Measurements from ENCODE around the gene LUC7L2. TPM values are rescaled to one million over a fixed set of nuclear protein-coding genes. Genes with fewer than 3 reads are reported as not detected.

LUC7L2 gene
- total and polyA plus RNA-seq, 2 donors (not counting 1 experiment from before 2014, with no cell fraction given), result 26.5 to 142 TPM

GRCh38 chr7:139394540-139394939 is 34.8 kb downstream of the LUC7L2 start:
- Mint-ChIP-seq H3K9me3 (ENCODE audit: insufficient read depth) (no peaks in the 10 kb centered on the region), H3K27me3 (no peaks in the 10 kb centered on the region), H3K4me1 (peaks cover 8% of the 10 kb centered on the region), H3K27ac (no peak overlapping the region), H3K4me3 (no peak overlapping the region)
- H3K79me2 ChIP-seq (ENCODE audit: control insufficient read depth, insufficient read depth, low read length), result peaks cover 76% of the 10 kb centered on the region
- peaks cover 63% of the 10 kb centered on the region for H4K20me1 ChIP-seq (ENCODE audit: control insufficient read depth, insufficient read depth, low read length, poor library complexity, severe bottlenecking)
- no peak overlapping the region for H3K4me2 ChIP-seq (replicated peaks; ENCODE audit: low read depth, low read length, poor library complexity, severe bottlenecking)
- H3K27ac ChIP-seq (ENCODE audit: low read length in 2 of 2), result no peak overlapping the region
- ATAC-seq (ENCODE audit: low read depth) (no peak), DNase-seq (no peak)
- POLR2A ChIA-PET, result no interaction called here
- no peaks in the 10 kb centered on the region for H3K4me1 ChIP-seq (ENCODE audit: control insufficient read depth in 2 of 2, insufficient read depth in 2 of 2, low read length in 2 of 2)
- peaks cover 9 to 44% of the 10 kb centered on the region in 2 experiments for H3K36me3 ChIP-seq (replicated peaks in 1 of 2; ENCODE audit: control extremely low read depth in 1 of 2, control insufficient read depth in 1 of 2, extremely low read depth in 1 of 2, insufficient read depth in 2 of 2, low read length in 1 of 2)
- intact Hi-C loops (cut with micrococcal nuclease), result no loop called here
- H2AFZ ChIP-seq (ENCODE audit: insufficient read depth, low read depth, low read length, poor library complexity, severe bottlenecking), result no peak overlapping the region
- H3K4me3 ChIP-seq (ENCODE audit: control extremely low read depth in 1 of 5, extremely low read depth in 1 of 5, insufficient read depth in 1 of 5, low read depth in 2 of 5, low read length in 4 of 5), result no peak overlapping the region
- TF ChIP-seq EZH2 (IDR thresholded peaks at IDR 0.05; ENCODE audit: borderline replicate concordance, insufficient read depth, low read depth, low read length, poor library complexity, severe bottlenecking) (no peak), CTCF (IDR thresholded peaks at IDR 0.05) (no peak)
- no peaks in the 10 kb centered on the region for H3K9me3 ChIP-seq (ENCODE audit: control extremely low read depth in 1 of 3, control insufficient read depth in 2 of 3, insufficient read depth in 1 of 3, low read length in 2 of 3)
- 90% methylated on average over 2 of the region's 3 CpGs for WGBS (ENCODE audit: insufficient coverage)
- no peak overlapping the region for H3K9ac ChIP-seq (ENCODE audit: low read length)
- H3K27me3 ChIP-seq (replicated peaks in 1 of 4; ENCODE audit: control extremely low read depth in 1 of 4, control insufficient read depth in 3 of 4, insufficient read depth in 4 of 4, low read length in 3 of 4), result no peaks in the 10 kb centered on the region
- CTCF ChIA-PET, result interaction anchor here (0.7 kb wide), 1 partner anchor 40 kb away, joined by 3 read pairs; no protein-coding TSS in a partner anchor

- Histone ChIP-seq H2AFZ (ENCODE audit: insufficient read depth, low read depth, low read length, poor library complexity, severe bottlenecking) (no peak overlapping the region), H3K27ac (ENCODE audit: low read length in 2 of 2) (no peak overlapping the region), H3K79me2 (ENCODE audit: control insufficient read depth, insufficient read depth, low read length) (peaks cover 59% of the 10 kb centered on the region), H3K9ac (ENCODE audit: low read length) (no peak overlapping the region), H3K9me3 (ENCODE audit: control extremely low read depth in 1 of 3, control insufficient read depth in 2 of 3, insufficient read depth in 1 of 3, low read length in 2 of 3) (no peaks in the 10 kb centered on the region), H3K4me1 (ENCODE audit: control insufficient read depth in 2 of 2, insufficient read depth in 2 of 2, low read length in 2 of 2) (no peaks in the 10 kb centered on the region), H4K20me1 (ENCODE audit: control insufficient read depth, insufficient read depth, low read length, poor library complexity, severe bottlenecking) (peaks cover 54% of the 10 kb centered on the region), H3K4me2 (replicated peaks; ENCODE audit: low read depth, low read length, poor library complexity, severe bottlenecking) (no peak overlapping the region), H3K4me3 (ENCODE audit: control extremely low read depth in 1 of 5, extremely low read depth in 1 of 5, insufficient read depth in 1 of 5, low read depth in 2 of 5, low read length in 4 of 5) (no peak overlapping the region), H3K27me3 (replicated peaks in 1 of 4; ENCODE audit: control extremely low read depth in 1 of 4, control insufficient read depth in 3 of 4, insufficient read depth in 4 of 4, low read length in 3 of 4) (no peaks in the 10 kb centered on the region), H3K36me3 (replicated peaks in 1 of 2; ENCODE audit: control extremely low read depth in 1 of 2, control insufficient read depth in 1 of 2, extremely low read depth in 1 of 2, insufficient read depth in 2 of 2, low read length in 1 of 2) (peaks cover 7 to 44% of the 10 kb centered on the region in 2 experiments)
- CTCF ChIA-PET, result no interaction called here
- ATAC-seq (ENCODE audit: low read depth), result no peak
- no peaks in the 10 kb centered on the region for H3K9me3 Mint-ChIP-seq (ENCODE audit: insufficient read depth)
- POLR2A ChIA-PET, result no interaction called here
- H3K4me3 Mint-ChIP-seq, result no peak overlapping the region
- no peak overlapping the region for H3K27ac Mint-ChIP-seq
- H3K4me1 Mint-ChIP-seq, result peaks cover 8% of the 10 kb centered on the region
- WGBS (ENCODE audit: insufficient coverage), result no CpG with 5 or more reads among the region's 3 CpGs
- DNase-seq, result no peak
- TF ChIP-seq EZH2 (IDR thresholded peaks at IDR 0.05; ENCODE audit: borderline replicate concordance, insufficient read depth, low read depth, low read length, poor library complexity, severe bottlenecking), result no peak
- no peak for TF ChIP-seq CTCF (IDR thresholded peaks at IDR 0.05)
- intact Hi-C loops (cut with micrococcal nuclease), result no loop called here
- no peaks in the 10 kb centered on the region for H3K27me3 Mint-ChIP-seq
Observed at GRCh38 chr7:139396323-139396951, 36.7 kb downstream of the LUC7L2 start.

Data from B cell (primary cell).